H1 (cell line): Measurements from ENCODE around the gene LLGL1. TPM values are rescaled to one million over a fixed set of nuclear protein-coding genes. Genes with fewer than 3 reads are reported as not detected.

Experiments
- CTCF ChIA-PET: fragments of 300-600 bp; sonication (Branson Sonifier 250); formaldehyde crosslinking; loops from one replicate; lab custom pipeline; 2021; ENCODE audit not compliant: partially characterized antibody; lab: Charles Lee
- POLR2A ChIA-PET: fragments of 300-600 bp; sonication (Branson Sonifier 250); formaldehyde crosslinking; loops from one replicate; lab custom pipeline; 2021; ENCODE audit warnings: inconsistent platforms; ENCODE audit not compliant: partially characterized antibody; lab: Charles Lee
- DNase-seq, 2 experiments: peaks; one replicate each; pipeline versions ENCODE4 v3.0.0 to v3.0.0-alpha.2; 2010 to 2022; ENCODE audit warnings: low spot score in 2 of 2, low read depth in 1 of 2, mixed read lengths in 1 of 2
- FAIRE-seq: peaks from 2 replicates; lab custom pipeline; 2011; peaks lifted over from hg19 to GRCh38; lab: Jason Lieb, UNC
- H2AFZ ChIP-seq: 2 replicates; pipeline ENCODE4 v1.8.1; 2012; ENCODE audit warnings: low read length, inconsistent platforms
- H2AK5ac ChIP-seq: 2 replicates; pipeline ENCODE4 v1.6.1; 2013; ENCODE audit warnings: low read depth, low read length
- H2BK120ac ChIP-seq: replicated peaks from 2 replicates; pipeline ENCODE3; 2013; ENCODE audit warnings: low read depth, low read length, inconsistent platforms
- H2BK12ac ChIP-seq: 2 replicates; pipeline ENCODE4 v1.6.1; 2013; ENCODE audit warnings: low read depth, low read length
- H2BK15ac ChIP-seq: 2 replicates; pipeline ENCODE4 v1.6.1; 2013; ENCODE audit warnings: low read length
- H2BK20ac ChIP-seq: 2 replicates; pipeline ENCODE4 v1.6.1; 2013; ENCODE audit warnings: low read length
- H2BK5ac ChIP-seq: 2 replicates; pipeline ENCODE4 v1.6.1; 2013; ENCODE audit warnings: low read depth, low read length
- H3K14ac ChIP-seq: 2 replicates; pipeline ENCODE4 v1.6.1; 2013; ENCODE audit warnings: inconsistent platforms; ENCODE audit not compliant: insufficient read length
- H3K18ac ChIP-seq: 2 replicates; pipeline ENCODE4 v1.6.1; 2013; ENCODE audit warnings: low read length; ENCODE audit errors: extremely low read depth
- H3K23ac ChIP-seq: 2 replicates; pipeline ENCODE4 v1.6.1; 2013; ENCODE audit warnings: inconsistent platforms; ENCODE audit not compliant: insufficient read length
- H3K23me2 ChIP-seq: 2 replicates; pipeline ENCODE4 v1.6.1; 2013; ENCODE audit warnings: low read depth, low read length
- H3K27ac ChIP-seq: 2 replicates; pipeline ENCODE4 v1.6.1; 2011; ENCODE audit warnings: low read depth, low read length, inconsistent platforms
- H3K27me3 ChIP-seq, 4 experiments: replicated peaks in 1 of 4; 1 replicate in 1 of 4; 2 replicates in 3 of 4; pipeline versions ENCODE4 v1.6.1 to v1.8.1; 2011 to 2013; ENCODE audit warnings: low read length in 3 of 4, mild to moderate bottlenecking in 3 of 4, inconsistent platforms in 2 of 4, mixed read lengths in 2 of 4, moderate library complexity in 1 of 4; ENCODE audit not compliant: control insufficient read depth in 3 of 4, insufficient read depth in 3 of 4; ENCODE audit errors: extremely low read depth in 1 of 4
- H3K36me3 ChIP-seq, 4 experiments: 2 replicates each; pipeline versions ENCODE4 v1.6.1 to v1.8.1; 2011 to 2013; ENCODE audit warnings: mild to moderate bottlenecking in 4 of 4, low read length in 3 of 4, moderate library complexity in 2 of 4, control low read depth in 1 of 4, inconsistent platforms in 1 of 4; ENCODE audit not compliant: insufficient read depth in 4 of 4, control insufficient read depth in 2 of 4
- H3K4ac ChIP-seq: replicated peaks from 2 replicates; pipeline ENCODE3; 2013; ENCODE audit warnings: low read length, low read depth, mixed read lengths, inconsistent platforms; ENCODE audit not compliant: insufficient read length
- H3K4me1 ChIP-seq, 4 experiments: replicated peaks in 1 of 4; 1 replicate in 1 of 4; 2 replicates in 3 of 4; pipeline versions ENCODE4 v1.6.1 to v1.8.1; 2011 to 2013; ENCODE audit warnings: low read length in 3 of 4, inconsistent platforms in 2 of 4, mixed read lengths in 1 of 4; ENCODE audit not compliant: insufficient read depth in 4 of 4, control insufficient read depth in 3 of 4
- H3K4me2 ChIP-seq, 2 experiments: 2 replicates each; pipeline versions ENCODE4 v1.6.1 to v1.8.1; 2011 to 2013; ENCODE audit warnings: low read depth in 2 of 2, low read length in 2 of 2, control low read depth in 1 of 2, inconsistent platforms in 1 of 2, mild to moderate bottlenecking in 1 of 2; ENCODE audit not compliant: insufficient read depth in 1 of 2
- H3K4me3 ChIP-seq, 4 experiments: fragments of 200-600, 300-600 bp in 1 of 4; sonication (generic), shearing (Covaris generic), sonication (Bioruptor Twin) in 1 of 4; 2 replicates each; pipeline versions ENCODE4 v1.5.1 to v1.8.1; 2011 to 2016; ENCODE audit warnings: low read length in 4 of 4, low read depth in 3 of 4, control low read depth in 2 of 4, inconsistent platforms in 2 of 4, mild to moderate bottlenecking in 2 of 4, mixed read lengths in 1 of 4, moderate library complexity in 1 of 4; ENCODE audit not compliant: insufficient read depth in 2 of 4; ENCODE audit errors: extremely low read depth in 1 of 4
- H3K56ac ChIP-seq: replicated peaks from 2 replicates; pipeline ENCODE3; 2013; ENCODE audit warnings: low read depth, mild to moderate bottlenecking, mixed read lengths, low read length, inconsistent platforms; ENCODE audit not compliant: insufficient read length
- H3K79me1 ChIP-seq: 2 replicates; pipeline ENCODE4 v1.6.1; 2013; ENCODE audit warnings: low read depth, low read length, control low read depth
- H3K79me2 ChIP-seq, 2 experiments: 2 replicates each; pipeline versions ENCODE4 v1.6.1 to v1.8.1; 2012 to 2013; ENCODE audit warnings: low read length in 2 of 2, mild to moderate bottlenecking in 2 of 2, inconsistent platforms in 1 of 2; ENCODE audit not compliant: insufficient read depth in 2 of 2, control insufficient read depth in 1 of 2
- H3K9ac ChIP-seq, 4 experiments: replicated peaks in 1 of 4; 1 replicate in 1 of 4; 2 replicates in 3 of 4; pipeline versions ENCODE4 v1.6.1 to v1.8.1; 2011 to 2013; ENCODE audit warnings: low read depth in 3 of 4, low read length in 3 of 4, control low read depth in 2 of 4, mild to moderate bottlenecking in 2 of 4, moderate library complexity in 2 of 4, inconsistent platforms in 1 of 4; ENCODE audit errors: extremely low read depth in 1 of 4
- H3K9me3 ChIP-seq, 2 experiments: 2 replicates each; pipeline versions ENCODE4 v1.6.1 to v1.8.1; 2012 to 2013; ENCODE audit warnings: mild to moderate bottlenecking in 2 of 2, moderate library complexity in 2 of 2, control low read depth in 1 of 2, inconsistent platforms in 1 of 2, low read depth in 1 of 2, low read length in 1 of 2, mixed read lengths in 1 of 2; ENCODE audit not compliant: insufficient read depth in 2 of 2
- H4K20me1 ChIP-seq, 2 experiments: replicated peaks in 1 of 2; 2 replicates each; pipeline versions ENCODE3 to v1.8.1; 2011 to 2013; ENCODE audit warnings: inconsistent platforms in 2 of 2, low read length in 2 of 2, mild to moderate bottlenecking in 1 of 2; ENCODE audit not compliant: insufficient read depth in 2 of 2, control insufficient read depth in 1 of 2
- H4K5ac ChIP-seq: 2 replicates; pipeline ENCODE4 v1.6.1; 2013; ENCODE audit warnings: low read length, low read depth, mixed read lengths, inconsistent platforms; ENCODE audit not compliant: insufficient read length
- H4K8ac ChIP-seq: 2 replicates; pipeline ENCODE4 v1.8.0; 2013; ENCODE audit warnings: mild to moderate bottlenecking, moderate library complexity, low read length, inconsistent platforms; ENCODE audit not compliant: insufficient read depth; ENCODE audit errors: extremely low read depth
- H4K91ac ChIP-seq: replicated peaks from 2 replicates; pipeline ENCODE3; 2013; ENCODE audit warnings: low read length, mixed read lengths, inconsistent platforms; ENCODE audit not compliant: insufficient read length
- ASH2L ChIP-seq: fragments of 200-600, 300-600 bp; sonication (generic); IDR thresholded peaks from one replicate; pipeline ENCODE4 v1.7.1; 2017; ENCODE audit warnings: low read length
- CBX8 ChIP-seq: fragments of 300-800, 300-1000 bp; sonication (generic); IDR thresholded peaks from 2 replicates; pipeline ENCODE4 v1.7.1; 2016; ENCODE audit warnings: low read depth, low read length, borderline replicate concordance
- CEBPB ChIP-seq: IDR thresholded peaks from 2 replicates; pipeline ENCODE4 v1.6.1; 2012; ENCODE audit warnings: low read depth, low read length
- CHD1 ChIP-seq: IDR thresholded peaks from 2 replicates; pipeline ENCODE4 v1.6.1; 2012; ENCODE audit warnings: low read depth, low read length, improper control_type of control experiment
- EP300 ChIP-seq, 2 experiments: IDR thresholded peaks; 1 replicate in 1 of 2; 2 replicates in 1 of 2; pipeline ENCODE4 v1.6.1; 2011 to 2012; ENCODE audit warnings: low read depth in 2 of 2, low read length in 2 of 2, mild to moderate bottlenecking in 2 of 2, borderline replicate concordance in 1 of 2, inconsistent platforms in 1 of 2, moderate library complexity in 1 of 2
- KDM1A ChIP-seq: fragments of 200-600, 300-600 bp; sonication (generic); IDR thresholded peaks from 2 replicates; pipeline ENCODE4 v1.7.1; 2016; ENCODE audit warnings: mild to moderate bottlenecking, low read length, borderline replicate concordance
- KDM5A ChIP-seq: fragments of 200-600 bp; IDR thresholded peaks from 2 replicates; pipeline ENCODE4 v1.7.1; 2012; ENCODE audit warnings: mild to moderate bottlenecking, low read length, inconsistent platforms, mixed read lengths
- NRF1 ChIP-seq: IDR thresholded peaks from 2 replicates; pipeline ENCODE4 v1.6.1; 2011; ENCODE audit warnings: mild to moderate bottlenecking, low read depth, low read length, improper control_type of control experiment
- POLR2A ChIP-seq, 2 experiments: IDR thresholded peaks; 1 replicate in 1 of 2; 2 replicates in 1 of 2; pipeline ENCODE4 v1.6.1; 2011; ENCODE audit warnings: low read depth in 2 of 2, low read length in 2 of 2, mild to moderate bottlenecking in 2 of 2; ENCODE audit errors: control extremely low read depth in 1 of 2
- RAD21 ChIP-seq, 2 experiments: IDR thresholded peaks in 1 of 2; conservative IDR thresholded peaks in 1 of 2; 2 replicates each; pipeline ENCODE4 v1.6.1; 2011; ENCODE audit warnings: low read depth in 2 of 2, low read length in 2 of 2, improper control_type of control experiment in 1 of 2, inconsistent platforms in 1 of 2, mild to moderate bottlenecking in 1 of 2, moderate library complexity in 1 of 2
- RFX5 ChIP-seq: IDR thresholded peaks from 2 replicates; pipeline ENCODE4 v1.6.1; 2011; ENCODE audit warnings: low read depth, low read length, improper control_type of control experiment, borderline replicate concordance
- TCF12 ChIP-seq: IDR thresholded peaks from 2 replicates; pipeline ENCODE4 v1.6.1; 2011; ENCODE audit warnings: low read depth, mild to moderate bottlenecking, low read length
- WGBS, 2 experiments: shearing (Covaris generic) in 1 of 2; methylation state at CpG; one replicate each; pipeline versions ENCODE4 v1.1.6 to v1.1.7; 2013 to 2015; ENCODE audit warnings: low lambda C conversion rate in 2 of 2, mixed read lengths in 2 of 2, inconsistent platforms in 1 of 2, low coverage in 1 of 2, missing lambda C conversion rate in 1 of 2; ENCODE audit not compliant: insufficient replicate concordance in 2 of 2, insufficient coverage in 1 of 2, insufficient read length in 1 of 2; ENCODE audit errors: extremely low coverage in 1 of 2, missing lambda C conversion rate in 1 of 2; 5-methylcytosine and 5-hydroxymethylcytosine counted together
- polyA plus RNA-seq, 7 experiments: library from polyadenylated mRNA; depleted of rRNA in 3 of 7; stranded (reverse) in 5 of 7; unstranded in 2 of 7; fragments of >200 nt in 5 of 7; fragments of 200-250 nt in 2 of 7; gene quantifications; 1 replicate in 5 of 7; 2 replicates in 1 of 7; 4 replicates in 1 of 7; pipeline versions ENCODE4 v1.2.1 to v1.2.3, GENCODE V29; 2011 to 2013; ENCODE audit warnings: missing spikeins in 2 of 7, mixed read lengths in 2 of 7
- total RNA-seq: library from RNA; stranded (reverse); fragmentation: NEBNext Ultra II Directional; extraction: Animal tissue kit (Norgen Biotek cat#: 25700); gene quantifications from 2 replicates; pipeline ENCODE4 v1.2.1, GENCODE V29; 2021

Gene LLGL1
- total and polyA plus RNA-seq, 2 of the 8 experiments (the other 6 are each of a cell fraction or from before 2014, with no cell fraction given), result 71.3 to 107 TPM

GRCh38 chr17:18195246-18195645 lies 30.2 kb upstream of the LLGL1 start:
- Histone ChIP-seq H3K4me3 (no peak overlapping the region), H3K9me3 (no peaks in the 10 kb centered on the region), H3K23me2 (no peaks in the 10 kb centered on the region), H3K79me1 (peaks cover 29% of the 10 kb centered on the region), H3K9ac (no peak overlapping the region), H4K91ac (no peak overlapping the region), H2AFZ (no peak overlapping the region), H2BK15ac (no peak overlapping the region), H3K23ac (no peak overlapping the region), H3K79me2 (peaks cover 8 to 81% of the 10 kb centered on the region in 2 experiments; a peak in 3 of 4 replicates), H3K27ac (no peak overlapping the region), H3K36me3 (peaks cover 11 to 39% (median 30%) of the 10 kb centered on the region in 4 experiments; a peak in 7 of 8 replicates), H2BK20ac (no peak overlapping the region), H4K5ac (no peak overlapping the region), H2BK12ac (no peak overlapping the region), H3K18ac (no peak overlapping the region), H4K8ac (no peak overlapping the region), H2BK120ac (no peak overlapping the region), H4K20me1 (peaks cover 31 to 34% of the 10 kb centered on the region in 2 experiments), H2AK5ac (no peak overlapping the region), H2BK5ac (no peak overlapping the region), H3K4ac (no peak overlapping the region), H3K4me2 (no peak overlapping the region), H3K27me3 (no peaks in the 10 kb centered on the region), H3K4me1 (peaks cover 0 to 2% (median 0%) of the 10 kb centered on the region in 4 experiments; a peak in 1 of 7 replicates), H3K14ac (no peak overlapping the region), H3K56ac (no peak overlapping the region)
- POLR2A ChIA-PET, result no interaction called here
- FAIRE-seq (no peak), DNase-seq (no peak)
- 91% methylated on average over 5 of the region's 5 CpGs; no CpG with 5 or more reads in 1 of the 2 experiments for WGBS, 2 experiments
- TF ChIP-seq ASH2L (no peak), RAD21 (IDR thresholded peaks at IDR 0.05 in 1 of 2, conservative IDR thresholded peaks at IDR 0.05 in 1 of 2; ENCODE audit: low read depth in 2 of 2, low read length in 2 of 2) (no peak), NRF1 (no peak), CBX8 (no peak), KDM5A (no peak), CHD1 (no peak), POLR2A (IDR thresholded peaks at IDR 0.05; ENCODE audit: control extremely low read depth in 1 of 2, low read depth in 2 of 2, low read length in 2 of 2) (no peak), RFX5 (no peak), CEBPB (no peak), EP300 (IDR thresholded peaks at IDR 0.05; ENCODE audit: borderline replicate concordance in 1 of 2, low read depth in 2 of 2, low read length in 2 of 2) (no peak), KDM1A (no peak), TCF12 (no peak)
- CTCF ChIA-PET, result interaction anchor here (8.2 to 11.2 kb wide), 3 partner anchors 22 to 53 kb away, joined by 41 to 122 read pairs (median 99); no protein-coding TSS in a partner anchor
